ENCODE results near the gene LRRC37A3.
"Not testable (repeated sequence)": the region's sequence is repeated elsewhere in the genome, so short reads cannot be mapped to it uniquely, and the experiment has no call there.

GRCh38 chr17:64837018-64837761 is 82.1 kb downstream of the LRRC37A3 start:
- not testable (repeated sequence) for TF ChIP-seq CTCF (IDR thresholded peaks at IDR 0.05)
- TF ChIP-seq POLR2A (IDR thresholded peaks at IDR 0.05), result peak; percentile 81 to 92

Data from adrenal gland (tissue), 5 donors.